Chondrocyte (in vitro differentiated cells): ENCODE results near the gene SDHAF1. TPM values are rescaled to one million over a fixed set of nuclear protein-coding genes. Genes with fewer than 3 reads are reported as not detected.

ENCODE experiments used
- DNase-seq: peaks from one replicate; pipeline ENCODE4 v3.0.0; 2021; ENCODE audit warnings: mixed read lengths, low spot score
- H3K27ac Mint-ChIP-seq: one replicate; pipeline ENCODE4 v1.8.0; 2021; ENCODE audit warnings: mild to moderate bottlenecking, moderate library complexity, mixed read lengths; ENCODE audit not compliant: unreplicated experiment
- H3K27me3 Mint-ChIP-seq: 2 replicates; pipeline ENCODE4 v1.8.0; 2021; ENCODE audit warnings: low read depth, mixed read lengths
- H3K36me3 Mint-ChIP-seq: 2 replicates; pipeline ENCODE4 v1.8.0; 2021; ENCODE audit warnings: low read depth, mixed read lengths
- H3K4me1 Mint-ChIP-seq: 2 replicates; pipeline ENCODE4 v1.8.0; 2021; ENCODE audit warnings: low read depth, mild to moderate bottlenecking, mixed read lengths
- H3K4me3 Mint-ChIP-seq: one replicate; pipeline ENCODE4 v1.8.0; 2021; ENCODE audit warnings: mild to moderate bottlenecking, moderate library complexity, mixed read lengths; ENCODE audit not compliant: unreplicated experiment
- H3K9me3 Mint-ChIP-seq: 2 replicates; pipeline ENCODE4 v1.8.0; 2021; ENCODE audit warnings: low read depth, mixed read lengths
- CTCF ChIP-seq: fragments of 200-600 bp; sonication (generic); IDR thresholded peaks from 2 replicates; pipeline ENCODE4 v1.5.0; 2021; ENCODE audit warnings: antibody characterized with exemption, mild to moderate bottlenecking, moderate library complexity
- total RNA-seq: library from RNA; stranded (reverse); gene quantifications from 3 replicates; pipeline ENCODE4 v1.2.1, GENCODE V29; 2021

Gene SDHAF1
- total RNA-seq, 1 donor from 2014 or later, result 11.2 TPM

DNA sequence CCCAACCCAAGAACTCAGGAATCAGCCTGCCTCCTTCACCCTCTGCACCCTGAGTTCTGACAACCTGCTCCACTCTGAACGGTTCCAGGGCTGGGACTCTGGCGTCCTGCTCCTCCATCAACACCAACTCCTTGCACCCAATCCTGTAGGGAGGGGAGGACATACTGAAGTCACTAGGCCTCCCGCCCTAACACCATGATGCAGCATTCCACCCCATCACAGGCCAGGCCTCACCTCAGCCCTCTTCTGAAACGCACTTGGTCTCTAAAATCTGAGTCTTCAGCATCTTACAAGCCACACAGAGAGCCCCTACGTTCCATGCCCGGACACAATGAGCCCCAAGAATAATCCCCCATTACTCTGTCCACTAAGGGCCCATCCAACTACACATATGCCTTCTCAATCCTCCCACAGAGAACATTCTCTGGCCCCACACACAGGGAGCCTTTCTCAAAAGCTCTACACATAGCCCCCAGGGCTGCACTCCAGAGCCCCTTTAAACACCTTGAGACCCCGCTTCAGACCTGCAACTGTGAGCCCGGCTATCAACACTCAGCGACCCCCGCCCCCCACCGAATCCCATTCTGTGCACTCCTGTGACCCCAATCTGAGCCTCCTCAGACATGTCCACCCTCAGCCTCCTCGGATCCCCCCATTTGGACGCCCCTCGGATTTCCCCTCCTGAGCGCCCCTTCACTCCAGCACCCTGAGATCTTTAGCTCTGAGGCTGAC is 18.5 kb downstream of the SDHAF1 start:
- H3K4me1 Mint-ChIP-seq, result peaks cover 32% of the 10 kb centered on the region
- DNase-seq, result no peak
- H3K9me3 Mint-ChIP-seq, result no peaks in the 10 kb centered on the region
- H3K27ac Mint-ChIP-seq, result peak overlapping the region; percentile 96
- no peak for TF ChIP-seq CTCF
- peak overlapping the region; percentile 99 for H3K4me3 Mint-ChIP-seq
- peaks cover 4% of the 10 kb centered on the region for H3K36me3 Mint-ChIP-seq
- no peaks in the 10 kb centered on the region for H3K27me3 Mint-ChIP-seq

DNA sequence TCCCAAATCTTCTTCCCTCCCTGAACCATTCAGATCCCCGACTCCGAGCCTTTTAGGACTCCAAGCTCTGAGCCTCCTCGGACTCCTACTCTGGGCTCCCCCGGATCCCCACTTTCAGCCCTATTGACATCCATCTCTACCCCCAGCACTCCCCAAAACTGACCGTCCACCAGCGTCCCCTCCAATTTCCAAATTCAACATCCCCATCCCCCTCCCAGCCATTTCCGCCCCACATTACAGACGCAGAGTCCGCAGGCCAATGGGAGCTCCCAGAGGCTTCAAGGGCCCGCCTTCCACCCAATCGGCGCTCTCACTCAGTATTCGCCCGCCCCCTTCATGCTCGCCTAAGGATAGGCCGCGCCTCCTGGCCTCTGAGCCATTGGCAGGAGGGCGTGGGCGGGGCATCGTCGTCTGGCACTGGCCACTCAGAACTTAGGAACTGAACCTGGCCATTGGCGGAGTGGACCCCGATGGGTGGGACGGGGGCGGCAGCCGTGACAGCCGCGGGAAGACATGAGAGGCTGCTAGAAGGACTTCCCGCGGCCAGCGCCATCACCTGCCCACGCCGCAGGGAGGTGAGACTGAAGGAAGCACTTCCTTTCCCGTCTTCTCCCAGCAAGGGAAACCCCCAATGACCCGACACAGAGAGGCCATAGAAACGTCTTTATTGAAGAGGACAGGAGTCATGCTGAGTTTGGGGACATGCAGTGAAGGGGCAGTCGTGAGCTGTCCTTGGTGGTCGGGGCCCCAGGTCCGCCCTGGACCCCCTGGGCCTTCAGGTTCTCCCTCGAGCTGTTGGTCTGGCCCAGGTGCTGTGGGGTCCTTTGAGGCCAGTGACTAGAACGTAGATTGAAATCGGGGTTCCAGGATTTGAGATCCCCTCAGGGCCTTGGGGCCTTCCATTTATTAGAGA is 19.3 kb downstream of the SDHAF1 start, which contains the start of gene ALKBH6:
Gene ALKBH6, minus strand, starts transcription at position 202 of the 913 bp plus-strand sequence. CDS start 816 bp downstream, outside the sequence.
- H3K4me3 Mint-ChIP-seq, result peak within 1 kb of the TSS; percentile 99
- peak; percentile 20 for TF ChIP-seq CTCF
- H3K27ac Mint-ChIP-seq, result peak within 1 kb of the TSS; percentile 96
- H3K36me3 Mint-ChIP-seq, result peaks cover 4% of the 10 kb centered on the region
- H3K27me3 Mint-ChIP-seq, result no peaks in the 10 kb centered on the region
- DNase-seq, result peak; percentile 99
- peaks cover 27% of the 10 kb centered on the region for H3K4me1 Mint-ChIP-seq
- no peaks in the 10 kb centered on the region for H3K9me3 Mint-ChIP-seq

GRCh38 chr19:36019061-36019670 is 24.2 kb downstream of the SDHAF1 start:
- peaks cover 8% of the 10 kb centered on the region for H3K4me1 Mint-ChIP-seq
- no peaks in the 10 kb centered on the region for H3K27me3 Mint-ChIP-seq
- no peak for TF ChIP-seq CTCF
- H3K9me3 Mint-ChIP-seq, result no peaks in the 10 kb centered on the region
- no peak for DNase-seq
- peaks cover 15% of the 10 kb centered on the region for H3K36me3 Mint-ChIP-seq
- no peak overlapping the region for H3K4me3 Mint-ChIP-seq
- no peak overlapping the region for H3K27ac Mint-ChIP-seq

GRCh38 chr19:36023432-36023831 is 28.4 kb downstream of the SDHAF1 start:
- Mint-ChIP-seq H3K4me3 (no peak overlapping the region), H3K27ac (no peak overlapping the region), H3K4me1 (no peaks in the 10 kb centered on the region), H3K9me3 (no peaks in the 10 kb centered on the region), H3K27me3 (no peaks in the 10 kb centered on the region), H3K36me3 (peaks cover 21% of the 10 kb centered on the region)
- DNase-seq, result no peak
- no peak for TF ChIP-seq CTCF

DNA sequence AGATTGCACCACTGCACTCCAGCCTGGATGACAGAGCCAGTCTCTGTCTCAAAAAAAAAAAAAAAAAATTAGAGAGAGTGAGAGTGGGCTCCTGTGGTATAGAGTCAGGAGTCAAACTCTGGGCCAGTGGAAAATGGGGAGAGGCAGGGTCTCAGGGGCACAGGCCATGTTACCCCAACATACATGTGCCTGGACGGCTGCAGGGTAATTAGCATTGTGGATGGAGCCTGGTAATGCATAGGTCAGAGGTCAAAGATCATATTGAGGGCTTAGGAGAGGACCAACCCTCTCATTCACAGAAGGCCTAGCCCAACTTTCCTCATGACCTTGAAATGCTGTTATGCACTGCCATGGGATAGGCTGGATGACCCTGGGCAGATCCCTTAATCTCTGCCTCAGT is 30.6 kb downstream of the SDHAF1 start:
- no peak for DNase-seq
- no peaks in the 10 kb centered on the region for H3K9me3 Mint-ChIP-seq
- H3K27ac Mint-ChIP-seq, result no peak overlapping the region
- no peaks in the 10 kb centered on the region for H3K27me3 Mint-ChIP-seq
- H3K4me1 Mint-ChIP-seq, result peaks cover 3% of the 10 kb centered on the region
- peaks cover 24% of the 10 kb centered on the region for H3K36me3 Mint-ChIP-seq
- TF ChIP-seq CTCF, result no peak
- no peak overlapping the region for H3K4me3 Mint-ChIP-seq
